ACC112 (cell line): ENCODE data around the gene RNF148.
"Not testable (repeated sequence)": the region's sequence is repeated elsewhere in the genome, so short reads cannot be mapped to it uniquely, and the experiment has no call there.

Source experiments
- H2AFZ ChIP-seq: fragments of 200-600 bp; sonication (generic); one replicate; pipeline ENCODE4 v1.6.0; 2017; ENCODE audit warnings: antibody characterized with exemption, low read length; ENCODE audit not compliant: unreplicated experiment
- H3K27ac ChIP-seq: fragments of 200-600 bp; sonication (generic); 2 replicates; pipeline ENCODE4 v1.5.1; 2014; ENCODE audit warnings: low read depth, mild to moderate bottlenecking, antibody characterized with exemption, low read length, moderate library complexity
- H3K27me3 ChIP-seq: fragments of 200-600 bp; sonication (generic); 2 replicates; pipeline ENCODE4 v1.6.1; 2014; ENCODE audit warnings: mild to moderate bottlenecking, antibody characterized with exemption, low read length, moderate library complexity, mixed read lengths; ENCODE audit not compliant: insufficient read depth
- H3K36me3 ChIP-seq: fragments of 200-600 bp; sonication (generic); 2 replicates; pipeline ENCODE4 v1.6.1; 2016; ENCODE audit warnings: mild to moderate bottlenecking, antibody characterized with exemption, low read length, moderate library complexity, mixed read lengths; ENCODE audit not compliant: insufficient read depth
- H3K4me1 ChIP-seq: fragments of 200-600 bp; sonication (generic); one replicate; pipeline ENCODE4 v1.6.1; 2016; ENCODE audit warnings: low read length, mixed read lengths; ENCODE audit not compliant: insufficient read depth, unreplicated experiment, control insufficient read depth
- H3K4me3 ChIP-seq: fragments of 200-600 bp; sonication (generic); 2 replicates; pipeline ENCODE4 v1.5.1; 2014; ENCODE audit warnings: mild to moderate bottlenecking, low read depth, low read length
- H3K79me2 ChIP-seq: fragments of 200-600 bp; sonication (generic); one replicate; pipeline ENCODE4 v1.6.0; 2016; ENCODE audit warnings: low read length; ENCODE audit not compliant: control insufficient read depth, unreplicated experiment, insufficient read depth

The RNF148 gene

DNA sequence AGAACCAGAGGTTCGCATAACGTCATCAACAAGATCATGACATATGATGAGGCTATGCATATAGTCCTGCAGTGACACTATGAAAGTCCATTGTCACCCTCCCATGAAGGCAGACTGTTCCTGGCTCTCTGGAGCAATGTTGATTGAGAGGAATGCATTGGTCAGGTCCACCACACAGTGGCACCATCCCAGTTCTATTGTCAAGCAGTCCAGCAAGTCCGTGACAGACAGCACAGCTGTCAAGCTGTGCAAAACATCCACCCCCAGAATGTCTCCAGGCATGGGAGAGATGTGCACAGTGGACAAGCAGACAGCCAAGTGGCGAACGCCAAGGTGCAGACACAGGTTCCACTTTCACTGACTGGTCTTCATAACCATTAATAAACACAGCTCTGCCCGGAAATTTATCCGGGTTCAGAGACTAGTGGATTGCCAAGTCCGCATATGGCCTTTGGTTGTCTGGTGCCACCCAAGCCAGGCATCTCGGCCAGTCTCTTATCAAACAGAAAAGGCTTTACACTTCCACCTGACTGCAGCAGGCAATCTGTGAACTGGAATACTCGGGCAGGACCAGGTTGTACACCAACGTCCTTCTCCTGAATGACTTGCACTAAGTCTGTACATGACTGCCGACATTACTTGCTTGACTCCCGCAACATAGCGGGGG, 11.0 kb downstream of the RNF148 start:
- no peaks in the 10 kb centered on the region for H3K27me3 ChIP-seq
- no peaks in the 10 kb centered on the region for H3K36me3 ChIP-seq
- no peaks in the 10 kb centered on the region for H3K4me1 ChIP-seq
- H3K79me2 ChIP-seq = no peaks in the 10 kb centered on the region
- H3K4me3 ChIP-seq = no peak overlapping the region
- no peak overlapping the region for H2AFZ ChIP-seq
- H3K27ac ChIP-seq = no peak overlapping the region

DNA sequence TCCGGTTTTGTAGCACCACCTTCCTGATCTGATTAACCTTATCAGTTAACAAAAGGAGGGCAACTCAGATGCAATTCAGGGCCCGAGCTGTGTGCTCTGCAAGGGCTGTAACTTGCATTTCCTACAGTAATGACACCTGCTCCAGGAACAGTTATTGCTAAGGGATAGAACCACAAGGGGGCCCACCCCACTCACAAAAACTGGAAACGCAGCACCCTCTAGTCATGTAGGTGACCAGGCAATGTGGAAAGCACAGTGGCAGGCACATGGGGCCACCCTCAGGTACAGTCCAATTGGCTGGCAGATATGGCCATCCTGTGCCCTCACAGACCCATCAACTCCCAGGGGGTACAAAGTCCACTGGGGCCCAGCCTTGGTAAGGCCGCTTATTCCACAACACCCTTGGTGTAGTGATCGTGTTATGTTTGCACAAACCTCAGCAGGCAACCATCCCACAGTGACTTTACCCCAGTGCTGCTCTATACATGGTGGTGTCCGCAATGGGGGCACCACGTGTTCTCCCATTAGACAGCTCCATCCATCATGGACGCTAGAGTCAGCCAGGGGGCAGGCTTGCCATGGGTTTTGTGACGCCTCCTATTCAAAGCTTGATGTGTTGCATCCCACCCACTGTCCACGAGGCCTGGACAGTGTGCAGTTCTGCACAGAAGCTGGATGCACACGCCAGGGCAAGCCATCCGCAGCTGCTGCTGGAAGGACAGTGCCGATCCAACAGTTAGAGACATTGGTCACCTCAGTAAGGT, 13.2 kb downstream of the RNF148 start:
- Histone ChIP-seq H3K27me3 (no peaks in the 10 kb centered on the region), H3K79me2 (no peaks in the 10 kb centered on the region), H3K4me3 (no peak overlapping the region), H3K4me1 (no peaks in the 10 kb centered on the region), H3K36me3 (no peaks in the 10 kb centered on the region), H2AFZ (no peak overlapping the region), H3K27ac (no peak overlapping the region)

DNA sequence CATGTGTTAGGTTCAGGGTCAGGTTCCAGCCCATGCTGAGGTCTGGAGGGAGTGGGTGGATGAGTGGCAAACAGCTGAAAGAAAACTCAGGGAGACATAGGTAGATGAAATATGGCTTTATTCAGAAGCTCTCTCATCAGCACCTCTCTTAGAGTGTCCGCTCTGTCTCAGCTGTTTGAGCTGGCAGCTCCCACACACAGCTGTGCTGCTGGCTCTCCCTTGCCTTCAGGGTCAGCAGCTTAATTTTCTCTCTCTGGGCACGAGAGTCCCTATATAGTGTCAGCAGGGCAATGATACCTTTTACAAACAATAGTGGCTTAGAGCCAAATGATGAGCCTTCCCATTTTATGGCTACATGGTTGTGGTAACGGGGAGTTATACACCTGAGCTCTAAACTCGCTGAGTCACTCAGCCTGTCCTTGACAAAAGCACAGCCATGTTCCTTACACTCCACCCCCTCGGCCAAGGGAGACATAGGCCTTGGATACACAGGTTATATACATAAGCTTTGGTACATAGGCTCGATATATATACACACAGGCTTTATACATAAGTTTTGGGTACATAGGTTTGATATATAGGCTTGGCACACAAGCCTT, 14.2 kb downstream of the RNF148 start:
- Histone ChIP-seq H3K79me2 (no peaks in the 10 kb centered on the region), H3K4me1 (no peaks in the 10 kb centered on the region), H3K36me3 (no peaks in the 10 kb centered on the region), H3K27me3 (no peaks in the 10 kb centered on the region), H3K27ac (no peak overlapping the region), H2AFZ (no peak overlapping the region), H3K4me3 (no peak overlapping the region)

DNA sequence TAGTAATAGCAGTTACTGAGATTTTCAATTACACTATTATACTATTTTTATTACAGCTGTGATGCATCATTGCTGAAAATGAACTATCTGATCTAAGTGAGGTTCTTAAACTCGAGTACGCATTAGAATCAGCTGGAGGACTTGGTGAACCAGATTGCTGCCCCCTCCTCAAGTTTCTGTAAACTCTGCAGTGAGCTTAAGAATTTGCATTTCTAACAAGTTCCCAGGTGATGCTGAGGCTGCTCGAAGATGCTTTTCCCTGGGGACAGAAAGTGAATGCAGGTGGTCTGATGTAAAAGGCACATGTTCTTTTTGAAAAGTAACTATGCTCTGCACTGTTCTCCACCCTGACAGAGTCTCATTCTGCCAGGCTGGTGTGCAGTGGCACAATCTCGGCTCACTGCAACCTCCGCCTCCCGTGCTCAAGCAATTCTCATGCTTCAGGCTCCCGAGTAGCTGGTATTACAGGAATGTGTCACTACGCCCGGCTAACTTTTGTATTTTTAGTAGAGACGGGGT, 16.3 kb downstream of the RNF148 start:
- Histone ChIP-seq H3K36me3 (no peaks in the 10 kb centered on the region), H3K4me1 (no peaks in the 10 kb centered on the region), H2AFZ (no peak overlapping the region), H3K79me2 (no peaks in the 10 kb centered on the region), H3K27me3 (no peaks in the 10 kb centered on the region), H3K27ac (no peak overlapping the region), H3K4me3 (no peak overlapping the region)

DNA sequence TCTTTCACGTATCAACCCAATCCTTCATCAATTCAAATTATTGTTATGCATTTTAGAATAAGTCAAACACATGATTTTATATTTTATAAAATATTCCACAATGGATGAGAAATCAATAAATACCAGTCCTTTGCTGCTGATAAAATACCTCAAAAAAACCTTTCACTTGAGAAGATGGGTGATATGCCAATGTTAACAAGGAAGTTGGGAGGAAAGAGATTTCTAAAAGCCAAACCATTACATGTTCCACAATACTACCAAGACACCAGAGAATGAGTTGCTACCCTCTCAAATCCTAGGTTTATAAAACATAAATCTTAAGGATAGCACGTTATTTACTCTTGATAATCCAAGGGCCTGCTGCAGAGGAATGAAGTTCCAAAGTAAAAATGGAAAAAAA, 18.2 kb downstream of the RNF148 start:
- Histone ChIP-seq H3K27ac (no peak overlapping the region), H3K79me2 (no peaks in the 10 kb centered on the region), H2AFZ (no peak overlapping the region), H3K27me3 (no peaks in the 10 kb centered on the region), H3K4me1 (no peaks in the 10 kb centered on the region), H3K4me3 (no peak overlapping the region), H3K36me3 (no peaks in the 10 kb centered on the region)

DNA sequence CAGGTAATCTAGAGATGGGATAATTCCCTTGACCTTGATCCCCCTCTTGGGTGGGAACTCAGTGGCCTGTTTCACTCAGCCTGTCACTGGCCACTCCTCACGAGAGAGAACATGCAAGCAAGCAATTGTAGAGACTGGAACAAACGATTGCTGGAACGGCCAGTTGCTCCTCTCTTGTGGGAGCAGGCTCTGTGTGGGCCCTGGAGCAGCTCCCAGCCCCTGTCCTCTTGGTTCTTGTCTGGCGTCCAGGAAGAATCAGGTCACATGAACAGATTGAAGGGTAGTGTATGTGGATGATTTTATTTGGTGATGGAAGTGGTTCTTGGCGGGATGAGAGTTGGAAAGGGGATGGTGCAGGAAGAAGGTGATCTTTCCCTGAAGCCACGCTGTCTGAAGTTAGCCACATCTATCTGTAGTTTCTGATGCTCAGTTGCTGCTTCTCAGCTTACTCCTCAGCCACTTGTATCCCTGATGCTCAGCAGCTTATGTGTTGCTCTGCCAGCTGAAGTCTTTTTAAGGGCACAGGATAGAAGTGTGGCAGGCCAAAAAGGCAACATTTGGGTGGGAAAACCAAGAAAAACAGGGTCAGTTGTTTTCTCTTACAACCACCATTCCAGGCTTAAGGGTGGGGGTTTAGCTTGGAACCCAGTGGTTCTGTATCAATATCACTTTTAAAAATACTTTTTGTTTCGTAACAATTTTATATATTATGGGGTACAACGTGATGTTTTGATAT, 19.7 kb downstream of the RNF148 start:
- Histone ChIP-seq H3K4me1 (no peaks in the 10 kb centered on the region), H3K4me3 (no peak overlapping the region), H3K36me3 (no peaks in the 10 kb centered on the region), H3K27ac (no peak overlapping the region), H3K79me2 (no peaks in the 10 kb centered on the region), H2AFZ (no peak overlapping the region), H3K27me3 (no peaks in the 10 kb centered on the region)

DNA sequence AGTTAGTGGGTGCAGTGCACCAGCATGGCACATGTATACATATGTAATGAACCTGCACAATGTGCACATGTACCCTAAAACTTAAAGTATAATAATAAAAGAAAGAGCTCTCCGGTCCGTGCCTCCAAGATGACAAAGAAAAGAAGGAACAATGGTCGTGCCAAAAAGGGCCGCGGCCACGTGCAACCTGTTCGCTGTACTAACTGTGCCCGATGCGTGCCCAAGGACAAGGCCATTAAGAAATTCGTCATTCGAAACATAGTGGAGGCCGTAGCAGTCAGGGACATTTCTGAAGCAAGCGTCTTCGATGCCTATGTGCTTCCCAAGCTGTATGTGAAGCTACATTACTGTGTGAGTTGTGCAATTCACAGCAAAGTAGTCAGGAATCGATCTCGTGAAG, 21.5 kb downstream of the RNF148 start:
- not testable (repeated sequence) for H3K4me1 ChIP-seq, H3K36me3 ChIP-seq, H3K27ac ChIP-seq, H2AFZ ChIP-seq, H3K4me3 ChIP-seq, H3K79me2 ChIP-seq, H3K27me3 ChIP-seq

DNA sequence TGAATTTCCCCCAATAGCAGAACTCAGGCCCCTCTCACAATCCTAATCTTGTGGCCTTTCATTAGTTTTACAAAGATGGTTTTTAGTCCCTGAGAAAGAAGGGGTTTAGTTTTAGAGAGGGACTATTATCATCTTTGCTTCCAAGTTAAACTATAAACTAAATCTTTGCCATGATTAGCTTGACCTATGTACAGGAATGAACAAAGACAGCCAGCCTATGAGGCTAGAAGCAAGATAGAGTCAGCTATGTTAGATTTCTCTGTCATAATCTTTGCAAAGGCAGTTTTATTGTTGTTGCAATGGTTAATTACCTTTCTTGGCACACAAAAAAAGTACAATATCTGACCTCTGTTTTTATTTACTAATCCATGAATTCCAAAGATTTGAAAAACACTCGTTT, 22.9 kb downstream of the RNF148 start:
- no peaks in the 10 kb centered on the region for H3K79me2 ChIP-seq
- H3K4me3 ChIP-seq = no peak overlapping the region
- no peaks in the 10 kb centered on the region for H3K27me3 ChIP-seq
- H3K36me3 ChIP-seq = no peaks in the 10 kb centered on the region
- H3K27ac ChIP-seq = no peak overlapping the region
- H3K4me1 ChIP-seq = peaks cover 4% of the 10 kb centered on the region
- H2AFZ ChIP-seq = no peak overlapping the region

DNA sequence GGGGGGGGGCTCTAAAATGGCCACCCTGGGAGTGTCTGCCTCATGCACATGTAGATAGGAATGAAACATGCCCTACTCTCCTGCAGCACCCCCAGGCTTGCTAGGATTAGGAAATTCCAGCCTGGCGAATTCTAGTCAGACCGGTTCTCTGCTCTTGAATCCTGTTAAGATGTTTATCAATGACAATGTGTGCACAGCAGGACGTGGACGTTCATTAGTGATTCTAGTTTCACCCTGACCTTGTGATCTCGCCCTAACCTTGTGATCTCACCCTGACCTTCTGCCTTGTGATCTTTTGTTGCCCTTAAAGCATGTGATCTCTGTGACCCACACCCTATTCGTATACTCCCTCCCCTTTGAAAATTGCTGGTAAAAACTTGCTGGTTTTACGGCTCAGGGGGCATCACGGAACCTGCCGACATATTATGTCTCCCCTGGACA, 23.4 kb downstream of the RNF148 start:
- not testable (repeated sequence) for H3K27ac ChIP-seq, H3K36me3 ChIP-seq, H3K79me2 ChIP-seq, H3K27me3 ChIP-seq, H3K4me1 ChIP-seq, H2AFZ ChIP-seq, H3K4me3 ChIP-seq

DNA sequence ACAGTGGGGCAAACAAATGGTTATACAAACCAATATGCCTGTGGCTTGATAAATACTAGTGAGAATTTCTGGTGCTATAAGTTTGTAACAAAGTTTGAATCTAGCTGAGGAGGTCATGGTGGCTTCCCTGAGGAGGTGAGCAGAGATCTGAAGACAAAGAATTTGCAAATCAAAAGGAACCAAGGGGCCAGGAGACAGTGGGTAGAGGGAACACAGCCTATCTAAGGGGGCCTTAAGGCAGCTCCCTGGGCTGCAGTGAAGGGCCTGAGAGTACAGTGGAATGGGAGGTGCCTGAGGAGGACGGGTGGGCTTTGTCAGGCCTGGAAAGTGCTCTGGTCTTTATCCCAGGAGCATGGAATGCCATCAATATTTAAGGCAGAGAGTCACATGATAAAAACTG, 25.6 kb downstream of the RNF148 start:
- Histone ChIP-seq H2AFZ (no peak overlapping the region), H3K4me1 (peaks cover 4% of the 10 kb centered on the region), H3K27ac (no peak overlapping the region), H3K79me2 (no peaks in the 10 kb centered on the region), H3K36me3 (no peaks in the 10 kb centered on the region), H3K27me3 (no peaks in the 10 kb centered on the region), H3K4me3 (no peak overlapping the region)
